ENCODE data around the gene DNASE1L3.
A peak's percentile ranks its signal among the peaks of the same experiment; 100 is the strongest.

DNASE1L3 gene

DNA sequence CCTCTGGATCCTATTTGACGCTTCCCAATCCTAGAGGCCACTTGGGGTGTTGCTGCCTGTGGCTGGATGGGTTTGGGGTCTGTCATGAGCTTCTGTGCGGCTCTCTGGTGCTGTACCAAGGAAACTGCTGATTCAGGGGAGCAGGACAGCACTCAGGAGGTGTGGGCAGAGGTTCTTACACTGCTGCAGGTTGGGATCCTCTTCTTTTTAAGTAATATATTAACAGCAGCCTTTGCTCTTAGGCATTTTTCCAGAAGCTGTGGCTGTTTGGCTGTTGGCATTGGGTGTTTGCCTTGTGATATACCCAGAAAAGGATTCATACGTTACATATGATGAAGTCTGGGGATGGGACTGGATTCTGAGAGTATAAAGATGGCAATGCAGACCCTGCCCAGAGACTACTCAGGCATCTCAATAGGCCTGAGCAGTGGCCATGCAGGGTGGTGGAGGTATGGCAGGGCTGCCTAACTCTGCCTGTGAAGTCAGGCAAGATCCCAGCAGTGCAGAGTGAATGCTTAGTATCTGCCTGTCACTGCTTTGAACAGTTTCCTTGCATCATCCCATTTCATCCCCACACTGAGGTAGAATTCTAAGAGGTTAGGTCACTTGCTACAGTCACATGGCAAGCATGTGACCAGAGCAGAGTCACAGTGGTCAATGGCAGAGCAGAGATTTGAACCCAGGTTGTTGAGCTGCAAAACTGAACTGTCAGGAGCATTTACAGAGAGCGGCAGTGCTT is 30.7 kb upstream of the DNASE1L3 start:
- TF ChIP-seq, protein P1, sequence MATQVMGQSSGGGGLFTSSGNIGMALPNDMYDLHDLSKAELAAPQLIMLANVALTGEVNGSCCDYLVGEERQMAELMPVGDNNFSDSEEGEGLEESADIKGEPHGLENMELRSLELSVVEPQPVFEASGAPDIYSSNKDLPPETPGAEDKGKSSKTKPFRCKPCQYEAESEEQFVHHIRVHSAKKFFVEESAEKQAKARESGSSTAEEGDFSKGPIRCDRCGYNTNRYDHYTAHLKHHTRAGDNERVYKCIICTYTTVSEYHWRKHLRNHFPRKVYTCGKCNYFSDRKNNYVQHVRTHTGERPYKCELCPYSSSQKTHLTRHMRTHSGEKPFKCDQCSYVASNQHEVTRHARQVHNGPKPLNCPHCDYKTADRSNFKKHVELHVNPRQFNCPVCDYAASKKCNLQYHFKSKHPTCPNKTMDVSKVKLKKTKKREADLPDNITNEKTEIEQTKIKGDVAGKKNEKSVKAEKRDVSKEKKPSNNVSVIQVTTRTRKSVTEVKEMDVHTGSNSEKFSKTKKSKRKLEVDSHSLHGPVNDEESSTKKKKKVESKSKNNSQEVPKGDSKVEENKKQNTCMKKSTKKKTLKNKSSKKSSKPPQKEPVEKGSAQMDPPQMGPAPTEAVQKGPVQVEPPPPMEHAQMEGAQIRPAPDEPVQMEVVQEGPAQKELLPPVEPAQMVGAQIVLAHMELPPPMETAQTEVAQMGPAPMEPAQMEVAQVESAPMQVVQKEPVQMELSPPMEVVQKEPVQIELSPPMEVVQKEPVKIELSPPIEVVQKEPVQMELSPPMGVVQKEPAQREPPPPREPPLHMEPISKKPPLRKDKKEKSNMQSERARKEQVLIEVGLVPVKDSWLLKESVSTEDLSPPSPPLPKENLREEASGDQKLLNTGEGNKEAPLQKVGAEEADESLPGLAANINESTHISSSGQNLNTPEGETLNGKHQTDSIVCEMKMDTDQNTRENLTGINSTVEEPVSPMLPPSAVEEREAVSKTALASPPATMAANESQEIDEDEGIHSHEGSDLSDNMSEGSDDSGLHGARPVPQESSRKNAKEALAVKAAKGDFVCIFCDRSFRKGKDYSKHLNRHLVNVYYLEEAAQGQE (IDR thresholded peaks at IDR 0.05; ENCODE audit: insufficient read depth in 1 of 2, low read depth in 2 of 2, low read length in 2 of 2), result no peak
- TF ChIP-seq FOXP2 (optimal IDR thresholded peaks at IDR 0.05; ENCODE audit: borderline replicate concordance, extremely low read depth, extremely low read length, insufficient read depth) (no peak), TAF1 (IDR thresholded peaks at IDR 0.05; ENCODE audit: borderline replicate concordance, insufficient read depth, low read length) (no peak), SIN3A (IDR thresholded peaks at IDR 0.05; ENCODE audit: borderline replicate concordance, insufficient read depth, low read length) (no peak), POLR2AphosphoS5 (IDR thresholded peaks at IDR 0.05; ENCODE audit: low read depth, low read length) (no peak)

DNA sequence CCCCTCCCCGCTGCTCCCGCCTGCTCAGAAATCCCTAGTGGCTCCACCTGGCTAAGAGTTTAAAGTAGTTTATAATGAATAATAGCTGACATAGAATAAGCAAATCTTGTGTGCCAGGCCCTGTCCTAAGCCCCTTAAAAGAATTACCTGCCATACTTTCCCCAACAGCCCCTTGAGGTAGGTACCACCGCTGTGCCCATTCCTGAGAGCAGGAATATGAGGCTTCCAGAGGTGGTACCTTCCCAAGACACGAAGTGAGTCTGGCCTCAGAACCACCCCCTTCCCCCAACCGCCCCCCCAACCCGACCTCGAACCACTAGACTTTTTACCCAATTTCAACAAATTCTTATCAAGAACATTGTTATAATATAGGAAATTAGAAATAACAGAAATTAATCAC is 28.1 kb upstream of the DNASE1L3 start:
- TF ChIP-seq POLR2AphosphoS5 (IDR thresholded peaks at IDR 0.05; ENCODE audit: low read depth, low read length) (no peak), SIN3A (IDR thresholded peaks at IDR 0.05; ENCODE audit: borderline replicate concordance, insufficient read depth, low read length) (no peak), FOXP2 (optimal IDR thresholded peaks at IDR 0.05; ENCODE audit: borderline replicate concordance, extremely low read depth, extremely low read length, insufficient read depth) (no peak), TAF1 (IDR thresholded peaks at IDR 0.05; ENCODE audit: borderline replicate concordance, insufficient read depth, low read length) (no peak)
- TF ChIP-seq, protein P1 (IDR thresholded peaks at IDR 0.05; ENCODE audit: insufficient read depth in 1 of 2, low read depth in 2 of 2, low read length in 2 of 2), result no peak

DNA sequence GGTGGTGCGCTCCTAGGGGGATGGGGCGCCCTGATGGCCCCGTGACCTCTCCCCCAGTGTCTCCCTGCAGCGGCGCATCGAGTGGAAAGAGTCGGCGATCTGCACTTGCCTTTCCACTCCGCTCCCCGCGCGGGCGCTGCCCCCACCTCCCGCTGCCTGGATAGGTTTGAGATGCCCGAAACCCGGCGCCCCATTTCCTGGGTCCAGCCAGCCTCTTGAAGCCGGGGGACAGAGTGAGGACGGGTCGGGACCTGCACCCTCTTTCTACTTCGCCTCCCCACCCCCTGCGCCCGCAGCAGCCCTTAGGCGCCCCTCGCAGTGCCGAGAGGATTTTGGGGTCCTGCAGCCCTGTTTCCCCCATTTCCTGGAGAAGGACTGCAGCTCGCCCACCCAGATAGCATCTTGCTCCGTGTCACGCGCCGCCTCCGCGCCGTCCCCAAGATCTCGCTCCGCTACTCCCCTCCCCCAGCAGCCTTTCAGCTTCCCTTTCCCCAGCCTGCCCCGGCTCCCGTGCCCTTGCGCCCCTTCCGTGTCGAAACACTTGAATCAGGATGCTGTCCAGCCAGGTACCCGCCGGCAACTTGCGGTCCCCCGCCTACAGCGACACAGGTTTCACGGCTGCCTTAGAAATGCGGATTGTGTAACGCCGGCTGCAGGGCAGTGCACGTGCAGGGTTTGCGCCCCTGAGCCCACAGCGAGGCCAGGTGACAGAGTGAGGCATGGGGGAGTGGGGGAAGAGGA is 27.3 kb upstream of the DNASE1L3 start:
- no peak for TF ChIP-seq TAF1 (IDR thresholded peaks at IDR 0.05; ENCODE audit: borderline replicate concordance, insufficient read depth, low read length)
- TF ChIP-seq FOXP2 (optimal IDR thresholded peaks at IDR 0.05; ENCODE audit: borderline replicate concordance, extremely low read depth, extremely low read length, insufficient read depth), result peak; percentile 31
- TF ChIP-seq SIN3A (IDR thresholded peaks at IDR 0.05; ENCODE audit: borderline replicate concordance, insufficient read depth, low read length), result no peak
- no peak for TF ChIP-seq POLR2AphosphoS5 (IDR thresholded peaks at IDR 0.05; ENCODE audit: low read depth, low read length)
- TF ChIP-seq, protein P1 (IDR thresholded peaks at IDR 0.05; ENCODE audit: insufficient read depth in 1 of 2, low read depth in 2 of 2, low read length in 2 of 2), result 0 out of 4 replicates have a peak, but pooled peaks of 1 of the 2 experiments have one; percentile 22

DNA sequence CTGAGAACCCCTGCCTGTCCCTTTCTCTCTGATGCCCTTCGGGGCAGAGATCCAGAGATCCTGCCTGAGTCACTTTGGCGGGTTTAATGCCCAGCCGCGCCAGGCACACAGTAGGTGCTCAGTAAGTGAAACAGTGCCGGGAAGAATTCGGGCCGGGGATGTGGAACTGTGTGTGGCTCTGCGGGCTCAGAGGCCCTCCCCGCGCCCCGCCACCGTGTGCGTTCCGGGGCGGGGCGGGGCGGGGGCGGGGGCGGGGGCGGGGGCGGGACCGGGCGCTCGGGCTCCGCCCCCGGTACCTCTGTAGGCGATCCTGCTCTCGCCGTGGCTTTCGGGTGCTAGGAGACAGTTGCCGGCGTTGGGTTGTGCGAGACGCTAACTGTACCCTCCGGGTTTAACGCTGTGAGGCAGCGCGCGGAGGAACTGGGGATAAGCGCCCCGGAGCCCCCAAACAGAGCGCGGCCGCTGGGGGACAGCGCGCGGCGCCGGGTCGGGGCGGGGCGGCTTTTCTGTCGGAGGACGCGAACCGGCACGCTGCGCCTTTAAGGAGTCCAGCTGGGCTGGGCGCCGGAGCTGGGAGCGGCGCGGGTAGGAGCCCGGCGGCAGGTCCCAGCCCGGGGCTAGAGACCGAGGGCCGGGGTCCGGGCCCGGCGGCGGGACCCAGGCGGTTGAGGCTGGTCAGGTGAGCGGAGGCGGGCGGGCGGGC is 26.6 kb upstream of the DNASE1L3 start, which contains the start of gene ABHD6:
Gene ABHD6 (plus strand): TSS at position 555 of the 703 bp plus-strand sequence. CDS start 18,795 bp downstream, outside the sequence.
- TF ChIP-seq TAF1 (IDR thresholded peaks at IDR 0.05; ENCODE audit: borderline replicate concordance, insufficient read depth, low read length) (peak; percentile 50; the same call in 1 of the 2 replicates), FOXP2 (optimal IDR thresholded peaks at IDR 0.05; ENCODE audit: borderline replicate concordance, extremely low read depth, extremely low read length, insufficient read depth) (peak; percentile 32), SIN3A (IDR thresholded peaks at IDR 0.05; ENCODE audit: borderline replicate concordance, insufficient read depth, low read length) (no peak)
